GM10266 (cell line): ENCODE data around the gene CCDC38.
"Not testable (repeated sequence)": the region's sequence is repeated elsewhere in the genome, so short reads cannot be mapped to it uniquely, and the experiment has no call there.

Experiments
- DNase-seq: peaks from one replicate; pipeline ENCODE4 v3.0.0; 2012; ENCODE audit errors: extremely low spot score
- TF ChIP-seq, protein P1 (sequence below): IDR thresholded peaks from 2 replicates; pipeline ENCODE4 v1.5.1; 2012; ENCODE audit warnings: mild to moderate bottlenecking, low read depth; ENCODE audit not compliant: control insufficient read depth, insufficient read depth; ENCODE audit errors: missing control alignments

The CCDC38 gene

DNA sequence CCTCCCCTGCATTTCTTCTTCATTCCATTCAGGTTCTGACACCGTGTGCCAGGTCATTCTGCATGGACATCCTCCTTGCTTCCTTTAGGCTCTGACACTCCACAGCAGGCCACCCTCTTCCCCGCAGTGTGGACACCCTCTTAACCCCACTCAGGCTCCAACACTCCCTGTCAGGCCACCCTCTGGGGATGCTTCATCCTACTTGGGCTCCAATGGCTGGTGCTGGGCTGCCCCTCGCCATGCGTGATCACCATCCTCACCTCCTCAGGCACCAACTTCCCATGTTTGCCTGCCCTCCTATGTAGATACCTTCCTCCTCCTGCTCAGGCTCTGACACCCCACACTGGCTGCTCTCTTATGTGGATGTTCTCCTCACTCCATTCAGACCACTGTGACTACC, 90.3 kb downstream of the CCDC38 start:
- TF ChIP-seq, protein P1, sequence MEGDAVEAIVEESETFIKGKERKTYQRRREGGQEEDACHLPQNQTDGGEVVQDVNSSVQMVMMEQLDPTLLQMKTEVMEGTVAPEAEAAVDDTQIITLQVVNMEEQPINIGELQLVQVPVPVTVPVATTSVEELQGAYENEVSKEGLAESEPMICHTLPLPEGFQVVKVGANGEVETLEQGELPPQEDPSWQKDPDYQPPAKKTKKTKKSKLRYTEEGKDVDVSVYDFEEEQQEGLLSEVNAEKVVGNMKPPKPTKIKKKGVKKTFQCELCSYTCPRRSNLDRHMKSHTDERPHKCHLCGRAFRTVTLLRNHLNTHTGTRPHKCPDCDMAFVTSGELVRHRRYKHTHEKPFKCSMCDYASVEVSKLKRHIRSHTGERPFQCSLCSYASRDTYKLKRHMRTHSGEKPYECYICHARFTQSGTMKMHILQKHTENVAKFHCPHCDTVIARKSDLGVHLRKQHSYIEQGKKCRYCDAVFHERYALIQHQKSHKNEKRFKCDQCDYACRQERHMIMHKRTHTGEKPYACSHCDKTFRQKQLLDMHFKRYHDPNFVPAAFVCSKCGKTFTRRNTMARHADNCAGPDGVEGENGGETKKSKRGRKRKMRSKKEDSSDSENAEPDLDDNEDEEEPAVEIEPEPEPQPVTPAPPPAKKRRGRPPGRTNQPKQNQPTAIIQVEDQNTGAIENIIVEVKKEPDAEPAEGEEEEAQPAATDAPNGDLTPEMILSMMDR: no peak
- DNase-seq: no peak

DNA sequence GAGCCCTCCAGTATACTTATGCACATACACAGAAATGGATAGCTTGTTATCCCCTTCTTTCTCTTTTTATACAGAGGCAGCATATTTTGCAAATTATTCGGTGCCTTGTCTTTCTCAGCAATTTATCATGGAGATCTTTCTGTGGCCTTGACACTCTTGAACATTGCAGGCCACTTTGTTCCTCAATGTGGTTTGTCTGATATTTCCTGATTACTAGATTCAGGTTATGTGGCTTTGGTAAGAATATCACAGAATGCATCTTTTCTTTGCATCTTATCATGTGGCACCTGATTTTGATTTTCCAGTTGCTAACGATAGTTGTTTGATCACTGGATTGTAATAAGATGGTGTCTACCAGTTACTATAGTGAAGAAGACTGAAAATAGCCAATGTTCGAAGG, 90.8 kb downstream of the CCDC38 start:
- TF ChIP-seq, protein P1: no peak
- no peak for DNase-seq

DNA sequence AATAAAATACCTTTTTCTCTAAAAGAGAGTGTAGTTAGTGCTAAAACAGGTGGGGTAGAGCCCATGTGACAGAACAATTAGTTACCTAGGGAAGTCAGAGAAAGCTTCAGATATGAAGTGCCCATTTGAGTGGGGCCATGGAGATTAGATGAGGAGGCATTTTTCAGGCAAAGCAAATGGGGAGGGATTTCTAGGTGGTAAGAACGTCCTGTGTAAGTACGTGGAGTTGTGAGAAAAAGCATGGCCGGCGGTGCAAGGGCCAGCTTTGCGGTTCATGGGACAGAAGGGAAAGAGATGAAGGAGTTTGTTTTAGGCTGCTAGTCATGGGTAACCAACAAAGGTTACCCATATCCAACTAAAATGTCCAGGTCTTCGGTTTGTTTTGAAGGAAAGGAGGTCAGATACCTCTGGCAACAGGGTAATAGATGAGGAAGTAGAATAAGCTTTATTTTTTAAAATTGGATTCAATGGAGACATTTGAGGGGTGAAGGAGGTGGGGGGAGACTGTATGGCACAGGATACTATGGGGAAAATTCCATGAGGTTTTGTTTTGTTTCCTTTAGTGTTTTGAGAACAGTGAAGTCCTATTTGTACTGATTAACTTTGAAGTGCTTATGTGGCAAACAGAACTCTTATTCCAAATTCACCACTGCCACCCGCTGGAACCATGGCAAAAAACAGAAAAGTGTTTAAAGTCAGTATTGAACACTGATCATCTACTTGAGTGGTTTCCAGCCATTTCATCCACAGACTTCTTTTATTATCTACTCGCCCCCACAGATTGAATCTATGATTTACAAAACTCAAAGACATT, 93.6 kb downstream of the CCDC38 start:
- DNase-seq: no peak
- TF ChIP-seq, protein P1: no peak

DNA sequence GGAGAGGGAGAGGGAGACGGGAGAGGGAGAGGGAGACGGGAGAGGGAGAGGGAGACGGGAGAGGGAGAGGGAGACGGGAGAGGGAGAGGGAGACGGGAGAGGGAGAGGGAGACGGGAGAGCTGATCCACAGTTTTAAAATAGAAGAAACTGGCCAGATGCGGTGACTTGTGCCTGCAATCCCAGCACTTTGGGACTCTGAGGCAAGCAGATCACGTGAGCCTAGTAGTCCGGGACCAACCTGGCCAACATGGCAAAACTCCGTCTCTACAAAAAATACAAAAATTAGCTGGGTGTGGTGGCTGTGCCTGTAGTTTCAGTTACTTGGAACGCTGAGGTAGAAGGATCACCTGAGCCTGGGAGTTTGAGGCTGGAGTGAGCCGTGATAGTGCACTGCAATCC, 100.0 kb downstream of the CCDC38 start:
- not testable (repeated sequence) for DNase-seq

DNA sequence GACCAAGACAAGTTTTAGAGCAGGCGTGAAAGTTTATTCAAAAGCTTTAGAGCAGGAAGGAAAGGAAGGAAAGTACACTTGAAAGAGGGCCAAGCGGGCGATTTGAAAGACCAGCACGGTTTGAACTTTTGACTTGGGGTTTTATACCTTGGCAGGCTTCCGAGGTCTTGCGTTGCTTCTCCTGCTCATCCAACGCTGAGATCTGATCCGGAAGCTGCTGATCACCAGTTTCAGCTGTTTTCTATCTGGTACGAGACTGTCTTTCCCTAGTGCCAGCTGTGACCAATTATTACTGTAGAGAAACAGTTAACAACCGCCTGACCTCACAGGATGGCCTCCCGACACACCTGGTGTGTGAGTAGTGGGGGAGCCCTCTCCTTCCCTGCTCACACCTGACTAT, 104.3 kb downstream of the CCDC38 start:
- TF ChIP-seq, protein P1: no peak
- no peak for DNase-seq

DNA sequence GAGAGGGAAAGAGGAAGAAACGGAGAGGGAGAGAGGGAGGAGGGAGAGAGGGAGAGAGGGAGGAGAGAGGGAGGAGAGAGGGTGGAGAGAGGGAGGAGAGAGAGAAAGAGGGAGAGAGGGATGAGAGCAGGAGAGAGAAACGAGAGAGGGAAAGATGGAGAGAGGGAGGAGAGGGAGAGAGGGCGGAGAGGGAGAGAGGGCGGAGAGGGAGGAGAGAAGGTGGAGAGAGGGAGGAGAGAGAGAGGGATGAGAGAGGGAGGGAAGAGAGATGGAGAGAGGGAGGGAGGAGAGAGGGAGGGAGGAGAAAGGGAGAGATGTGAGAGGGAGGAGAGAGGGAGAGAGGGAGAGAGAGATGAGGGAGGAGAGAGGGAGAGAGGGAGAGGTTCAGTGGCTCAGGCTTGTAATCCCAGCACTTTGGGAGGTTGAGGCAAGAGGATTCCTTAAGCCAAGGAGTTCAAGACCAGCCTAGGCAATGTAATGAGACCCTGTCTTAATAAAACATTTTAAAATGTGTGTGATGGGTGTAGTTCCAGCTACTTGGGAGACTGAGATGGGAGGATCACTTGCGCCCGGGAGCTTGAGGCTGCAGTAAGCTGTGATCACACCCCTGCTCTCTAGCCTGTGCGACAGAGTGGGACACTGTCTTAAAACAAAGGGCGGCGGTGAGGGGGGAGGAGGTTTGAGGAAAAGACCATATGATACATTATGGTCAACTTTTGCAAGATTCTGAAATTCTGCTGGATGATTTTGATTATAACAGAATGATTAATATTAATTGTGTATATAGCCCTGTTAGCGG, 105.0 kb downstream of the CCDC38 start:
- TF ChIP-seq, protein P1: no peak

DNA sequence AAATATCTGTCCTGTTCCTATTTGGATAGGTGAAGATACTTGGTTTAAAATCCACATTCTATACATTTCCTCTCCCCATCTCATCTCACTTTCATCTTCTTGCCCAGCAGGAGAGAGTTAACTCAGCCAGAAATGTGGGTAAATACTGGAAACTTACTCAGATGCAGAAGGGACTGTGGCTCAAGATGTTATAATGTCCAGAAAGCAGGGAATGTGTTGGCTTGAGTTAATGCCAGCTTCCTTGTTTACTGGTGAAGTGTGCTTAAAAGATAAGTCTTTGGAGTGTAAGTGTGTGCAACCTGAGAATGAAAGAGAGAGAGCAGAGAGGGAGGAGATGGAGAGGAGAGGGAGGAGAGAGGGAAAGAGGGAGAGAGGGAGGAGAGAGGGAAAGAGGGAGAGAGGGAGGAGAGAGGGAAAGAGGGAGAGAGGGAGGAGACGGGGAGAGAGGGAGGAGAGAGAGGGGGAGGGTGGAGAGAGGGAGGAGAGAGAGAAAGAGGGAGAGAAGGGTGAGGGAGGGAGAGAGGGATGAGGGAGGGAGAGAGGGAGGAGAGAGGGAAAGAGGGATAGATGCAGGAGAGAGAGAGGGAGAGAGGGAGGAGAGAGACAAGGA, 105.7 kb downstream of the CCDC38 start:
- DNase-seq: no peak
- TF ChIP-seq, protein P1: no peak

More for the DNA sequence above, 105.0 kb downstream of the CCDC38 start:
- DNase-seq: no peak
